T-cell (primary cell): ENCODE results near the gene CDH13. TPM values are rescaled to one million over a fixed set of nuclear protein-coding genes. Genes with fewer than 3 reads are reported as not detected.

Experiments
- ATAC-seq, 4 experiments: fragments of 200-7000 bp in 3 of 4; fragments of 150-1000 bp in 1 of 4; cut with Tn5 transposase; replicated peaks in 1 of 4; 1 replicate in 3 of 4; 2 replicates in 1 of 4; pipeline ENCODE4 v1.10.0; 2021; ENCODE audit warnings: moderate library complexity in 3 of 4, mild to moderate bottlenecking in 2 of 4, moderate number of reproducible peaks in 1 of 4
- CTCF ChIA-PET, 2 donors: fragments of 300-600 bp; sonication (Branson Sonifier 250); formaldehyde crosslinking; loops; one replicate each; lab custom pipeline; 2022; ENCODE audit warnings: antibody characterized with exemption in 2 of 2; lab: Charles Lee
- POLR2A ChIA-PET, 2 donors: fragments of 300-600 bp; sonication (Branson Sonifier 250); formaldehyde crosslinking; loops; one replicate each; lab custom pipeline; 2022; ENCODE audit warnings: antibody characterized with exemption in 2 of 2; lab: Charles Lee
- DNase-seq, 35 experiments: peaks; one replicate each; pipeline versions ENCODE4 v3.0.0 to v3.0.0-alpha.2; 2013 to 2023
- H3K27ac ChIP-seq: one replicate; pipeline ENCODE4 v1.5.1; 2013; ENCODE audit warnings: low read length
- H3K27me3 ChIP-seq, 2 experiments: replicated peaks in 1 of 2; 1 replicate in 1 of 2; 2 replicates in 1 of 2; pipeline versions ENCODE4 v1.6.1 to v1.7.0; 2013; ENCODE audit warnings: low read length in 1 of 2, mixed read lengths in 1 of 2; ENCODE audit not compliant: control insufficient read depth in 2 of 2, insufficient read depth in 2 of 2; ENCODE audit errors: extremely low read depth in 1 of 2
- H3K36me3 ChIP-seq, 2 donors: 1 replicate in 1 of 2; 2 replicates in 1 of 2; pipeline versions ENCODE4 v1.6.1 to v1.7.0; 2013; ENCODE audit warnings: low read length in 1 of 2; ENCODE audit not compliant: control insufficient read depth in 2 of 2, insufficient read depth in 1 of 2; ENCODE audit errors: extremely low read depth in 1 of 2
- H3K4me1 ChIP-seq, 2 experiments: 1 replicate in 1 of 2; 2 replicates in 1 of 2; pipeline versions ENCODE4 v1.6.1 to v1.7.0; 2013; ENCODE audit warnings: low read length in 2 of 2, mixed read lengths in 1 of 2; ENCODE audit not compliant: insufficient read depth in 2 of 2, control insufficient read depth in 1 of 2; ENCODE audit errors: extremely low read depth in 1 of 2
- H3K4me3 ChIP-seq, 2 donors: 1 replicate in 1 of 2; 2 replicates in 1 of 2; pipeline versions ENCODE4 v1.5.1 to v1.7.0; 2013; ENCODE audit warnings: mild to moderate bottlenecking in 2 of 2, low read length in 1 of 2, moderate library complexity in 1 of 2; ENCODE audit not compliant: control insufficient read depth in 1 of 2; ENCODE audit errors: extremely low read depth in 1 of 2
- H3K9me3 ChIP-seq: 2 replicates; pipeline ENCODE4 v1.7.0; 2013
- H3K27ac Mint-ChIP-seq, 2 donors: one replicate each; pipeline ENCODE4 v1.8.0; 2020 to 2021; ENCODE audit warnings: mild to moderate bottlenecking in 2 of 2, mixed read lengths in 2 of 2
- H3K27me3 Mint-ChIP-seq, 2 donors: one replicate each; pipeline ENCODE4 v1.8.0; 2021 to 2022; ENCODE audit warnings: mixed read lengths in 2 of 2
- H3K36me3 Mint-ChIP-seq: one replicate; pipeline ENCODE4 v1.8.0; 2021; ENCODE audit warnings: mixed read lengths
- H3K4me1 Mint-ChIP-seq, 3 donors: one replicate each; pipeline ENCODE4 v1.8.0; 2020 to 2022; ENCODE audit warnings: mixed read lengths in 3 of 3, mild to moderate bottlenecking in 1 of 3
- H3K4me3 Mint-ChIP-seq, 3 donors: one replicate each; pipeline ENCODE4 v1.8.0; 2020 to 2022; ENCODE audit warnings: mild to moderate bottlenecking in 3 of 3, mixed read lengths in 3 of 3, moderate library complexity in 3 of 3
- H3K9me3 Mint-ChIP-seq, 3 donors: one replicate each; pipeline ENCODE4 v1.8.0; 2020 to 2022; ENCODE audit warnings: mixed read lengths in 3 of 3
- WGBS: methylation state at CpG from one replicate; pipeline ENCODE4 v1.1.5; 2013; ENCODE audit warnings: missing lambda C conversion rate; ENCODE audit not compliant: insufficient coverage; 5-methylcytosine and 5-hydroxymethylcytosine counted together
- total RNA-seq, 35 experiments: library from RNA in 6 of 35; stranded (reverse) in 6 of 35; fragments of 120-200 nt in 1 of 35; gene quantifications; one replicate each; pipeline versions ENCODE4 v1.2.1 to v1.2.4 and lab custom pipeline; 2013 to 2026

CDH13 gene
- total RNA-seq, 5 donors from 2014 or later (not counting 1 experiment from before 2014, with no cell fraction given): not detected

DNA sequence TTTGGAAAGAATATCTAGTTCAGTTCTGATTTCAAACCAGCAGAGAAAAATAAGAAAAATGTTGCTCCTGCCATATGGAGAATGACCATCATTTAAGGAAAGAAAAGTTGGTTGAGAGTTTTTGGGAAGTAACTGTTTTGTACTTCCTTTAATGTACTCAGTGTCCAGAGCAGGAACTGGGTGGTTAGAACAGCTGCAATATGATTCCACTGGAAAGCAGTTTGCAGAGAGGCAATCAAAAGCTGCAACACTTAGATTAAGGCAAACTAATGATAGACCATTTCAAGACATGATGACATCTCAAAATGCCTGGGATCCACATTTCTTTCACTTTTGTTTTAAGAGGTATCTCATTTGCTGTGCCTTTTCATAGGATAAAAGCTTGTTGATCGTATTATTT is 867.7 kb downstream of the CDH13 start:
- Histone ChIP-seq H3K9me3 (no peaks in the 10 kb centered on the region), H3K27me3 (no peaks in the 10 kb centered on the region), H3K36me3 (no peaks in the 10 kb centered on the region), H3K4me1 (no peaks in the 10 kb centered on the region), H3K27ac (no peak overlapping the region), H3K4me3 (no peak overlapping the region)
- no peak overlapping the region for H3K27ac Mint-ChIP-seq
- no peaks in the 10 kb centered on the region for H3K27me3 Mint-ChIP-seq
- POLR2A ChIA-PET: interaction anchor here in 1 of 2 donors (0.6 kb wide), 1 partner anchor 10 kb away, joined by 3 read pairs; no protein-coding TSS in a partner anchor
- H3K36me3 Mint-ChIP-seq: no peaks in the 10 kb centered on the region
- H3K9me3 Mint-ChIP-seq: peaks cover 4 to 10% (median 7%) of the 10 kb centered on the region in 3 donors
- DNase-seq (no peak), ATAC-seq (no peak)
- no peaks in the 10 kb centered on the region for H3K4me1 Mint-ChIP-seq
- no CpG with 5 or more reads among the region's 1 CpG for WGBS
- no peak overlapping the region for H3K4me3 Mint-ChIP-seq
- CTCF ChIA-PET: no interaction called here

DNA sequence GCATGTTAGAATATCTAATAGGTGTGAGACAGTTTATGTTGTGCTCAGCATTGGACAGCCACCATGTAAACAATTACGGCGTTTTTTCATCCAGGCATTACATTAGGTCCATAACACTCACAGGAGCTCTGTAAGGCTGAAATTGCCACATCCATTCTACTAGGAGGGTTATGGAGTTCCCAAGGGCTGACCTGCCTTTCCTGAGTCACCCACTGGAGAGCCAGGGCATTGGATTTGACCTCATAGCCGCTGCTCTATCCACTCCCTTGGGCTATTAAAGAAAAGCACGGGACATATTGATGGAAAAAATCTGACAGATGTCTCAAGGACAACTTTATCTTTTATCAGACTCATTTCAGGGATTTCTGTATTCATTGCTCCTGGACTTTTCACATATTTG is 874.7 kb downstream of the CDH13 start:
- 20% methylated on average over 1 of the region's 4 CpGs for WGBS
- CTCF ChIA-PET: no interaction called here
- no peak overlapping the region for H3K27ac Mint-ChIP-seq

DNA sequence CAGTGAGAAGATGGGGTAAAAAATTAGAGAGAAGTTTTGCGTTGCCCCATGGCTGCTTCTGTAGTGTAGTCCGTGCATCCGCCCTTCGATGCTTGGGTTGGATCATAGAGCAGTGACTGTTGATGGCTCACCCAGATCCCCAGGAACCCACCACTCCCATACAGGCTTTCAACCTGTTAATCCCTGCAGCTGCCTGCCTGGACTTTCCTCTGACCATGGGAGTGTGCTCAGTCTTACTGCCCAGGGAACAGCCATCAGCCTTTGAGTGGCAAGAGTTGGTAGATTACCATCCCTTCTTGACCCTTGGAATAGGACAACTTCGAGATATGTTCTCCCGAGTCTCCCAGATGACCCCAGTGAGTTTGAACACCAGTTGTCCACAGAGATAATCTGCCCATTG is 881.5 kb downstream of the CDH13 start:
- no peaks in the 10 kb centered on the region for H3K36me3 Mint-ChIP-seq
- H3K4me3 ChIP-seq: no peak overlapping the region
- WGBS: 96% methylated on average over 2 of the region's 6 CpGs
- no peak overlapping the region for H3K4me3 Mint-ChIP-seq
- no peak for ATAC-seq
- CTCF ChIA-PET: no interaction called here
- POLR2A ChIA-PET: no interaction called here
- DNase-seq: no peak
- no peaks in the 10 kb centered on the region for H3K4me1 Mint-ChIP-seq
- no peak overlapping the region for H3K27ac ChIP-seq
- H3K27me3 Mint-ChIP-seq: peaks cover 0 to 3% of the 10 kb centered on the region in 2 donors
- H3K9me3 Mint-ChIP-seq: peaks cover 0 to 4% (median under 1%) of the 10 kb centered on the region in 3 donors
- H3K27ac Mint-ChIP-seq: no peak overlapping the region
- H3K27me3 ChIP-seq: peaks cover 0 to 5% of the 10 kb centered on the region in 2 experiments
- H3K4me1 ChIP-seq: no peaks in the 10 kb centered on the region
- H3K36me3 ChIP-seq: no peaks in the 10 kb centered on the region
- no peaks in the 10 kb centered on the region for H3K9me3 ChIP-seq

More for the DNA sequence above, 874.7 kb downstream of the CDH13 start:
- Histone ChIP-seq H3K27me3 (no peaks in the 10 kb centered on the region), H3K9me3 (no peaks in the 10 kb centered on the region), H3K4me1 (no peaks in the 10 kb centered on the region), H3K36me3 (no peaks in the 10 kb centered on the region), H3K27ac (no peak overlapping the region), H3K4me3 (no peak overlapping the region)
- DNase-seq (no peak), ATAC-seq (no peak)
- no peaks in the 10 kb centered on the region for H3K36me3 Mint-ChIP-seq
- no peak overlapping the region for H3K4me3 Mint-ChIP-seq
- POLR2A ChIA-PET: no interaction called here
- peaks cover 5 to 11% (median 6%) of the 10 kb centered on the region in 3 donors for H3K9me3 Mint-ChIP-seq
- H3K4me1 Mint-ChIP-seq: no peaks in the 10 kb centered on the region
- H3K27me3 Mint-ChIP-seq: peaks cover 0 to 4% of the 10 kb centered on the region in 2 donors

DNA sequence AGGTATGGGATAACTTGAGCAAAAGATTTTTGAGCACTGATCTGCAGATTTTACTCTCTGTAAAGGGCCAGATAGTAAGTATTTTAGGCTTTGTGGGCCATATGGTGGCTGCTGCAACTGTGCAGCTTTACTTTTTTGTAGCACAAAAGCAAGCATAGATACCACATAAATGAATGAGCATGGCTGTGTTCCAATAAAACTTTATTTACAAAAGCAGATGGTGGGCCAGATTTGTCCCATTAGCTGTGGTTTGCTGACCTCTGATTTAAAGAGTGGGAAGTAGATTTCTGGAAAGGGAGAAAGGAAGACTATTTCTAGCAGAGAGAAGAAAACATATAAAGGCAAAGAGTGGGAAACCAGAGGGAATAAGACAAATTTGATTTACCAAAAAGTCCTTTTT is 882.5 kb downstream of the CDH13 start:
- CTCF ChIA-PET: no interaction called here
- Histone ChIP-seq H3K27ac (no peak overlapping the region), H3K36me3 (no peaks in the 10 kb centered on the region), H3K4me1 (no peaks in the 10 kb centered on the region), H3K4me3 (no peak overlapping the region), H3K9me3 (no peaks in the 10 kb centered on the region), H3K27me3 (peaks cover 0 to 5% of the 10 kb centered on the region in 2 experiments)
- H3K4me3 Mint-ChIP-seq: no peak overlapping the region
- POLR2A ChIA-PET: no interaction called here
- H3K27me3 Mint-ChIP-seq: peaks cover 0 to 3% of the 10 kb centered on the region in 2 donors
- no peaks in the 10 kb centered on the region for H3K4me1 Mint-ChIP-seq
- no peaks in the 10 kb centered on the region for H3K36me3 Mint-ChIP-seq
- no peak for DNase-seq
- H3K9me3 Mint-ChIP-seq: peaks cover 0 to 4% (median 2%) of the 10 kb centered on the region in 3 donors
- H3K27ac Mint-ChIP-seq: no peak overlapping the region
- no peak for ATAC-seq

DNA sequence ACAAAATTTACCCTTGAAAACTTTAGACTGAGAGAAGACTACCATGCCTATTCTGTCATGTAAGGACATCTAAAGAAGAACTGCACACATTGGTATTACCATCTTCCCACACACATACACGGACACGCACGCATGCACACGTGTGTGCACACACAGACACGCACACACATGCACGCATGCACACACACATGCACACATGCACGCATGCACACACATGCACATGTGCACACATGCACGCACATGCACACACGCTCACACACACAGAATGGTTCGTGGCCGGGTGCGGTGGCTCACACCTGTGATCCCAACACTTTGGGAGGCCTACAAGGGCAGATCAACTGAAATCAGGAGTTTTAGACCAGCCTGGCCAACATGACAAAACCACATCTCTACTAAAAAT is 884.1 kb downstream of the CDH13 start:
- ATAC-seq (no peak), DNase-seq (no peak)
- Mint-ChIP-seq H3K36me3 (no peaks in the 10 kb centered on the region), H3K27ac (no peak overlapping the region), H3K27me3 (peaks cover 0 to 3% of the 10 kb centered on the region in 2 donors), H3K4me1 (no peaks in the 10 kb centered on the region), H3K9me3 (peaks cover 0 to 4% (median 2%) of the 10 kb centered on the region in 3 donors), H3K4me3 (no peak overlapping the region)
- H3K4me3 ChIP-seq: no peak overlapping the region
- H3K4me1 ChIP-seq: no peaks in the 10 kb centered on the region
- H3K27ac ChIP-seq: no peak overlapping the region
- ChIA-PET POLR2A (no interaction called here), CTCF (no interaction called here)
- no peaks in the 10 kb centered on the region for H3K36me3 ChIP-seq
- H3K9me3 ChIP-seq: no peaks in the 10 kb centered on the region
- 89% methylated on average over 12 of the region's 12 CpGs for whole genome bisulfite sequencing
- peaks cover 0 to 5% of the 10 kb centered on the region in 2 experiments for H3K27me3 ChIP-seq

DNA sequence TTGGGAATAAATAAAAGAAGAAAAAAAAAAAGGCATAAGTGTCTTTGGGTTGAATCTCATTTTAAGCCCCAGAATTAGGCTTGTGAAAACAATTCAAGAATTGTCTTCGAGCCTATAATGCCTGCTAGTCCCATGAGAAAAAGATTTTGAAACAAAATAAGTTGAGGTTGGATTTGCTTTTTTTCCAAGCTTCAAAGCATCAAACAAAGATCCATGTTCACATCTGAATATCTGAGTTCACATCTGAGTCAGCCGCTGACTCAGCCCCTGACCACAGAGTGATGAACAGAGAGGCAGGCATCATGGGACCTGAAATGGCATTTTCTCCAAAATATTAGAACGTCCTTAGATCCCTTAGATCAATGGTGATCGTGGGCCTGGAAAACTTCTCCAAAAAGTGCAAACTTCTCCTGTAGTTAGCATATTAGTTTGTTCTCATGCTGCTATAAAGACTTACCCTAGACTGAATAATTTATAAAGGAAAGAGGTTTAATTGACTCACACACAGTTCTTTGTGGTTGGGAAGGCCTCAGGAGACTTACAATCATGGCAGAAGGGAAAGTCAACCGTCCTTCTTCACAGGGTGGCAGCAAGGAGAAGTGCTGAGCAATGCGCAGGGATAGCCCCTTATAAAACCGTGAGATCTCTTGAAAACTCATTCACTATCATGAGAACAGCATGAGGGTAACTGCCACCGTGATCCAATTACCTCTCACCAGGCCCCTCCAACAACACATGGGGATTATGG is 886.4 kb downstream of the CDH13 start:
- H3K9me3 Mint-ChIP-seq: peaks cover 4 to 18% (median 8%) of the 10 kb centered on the region in 3 donors
- H3K4me1 ChIP-seq: no peaks in the 10 kb centered on the region
- H3K27me3 ChIP-seq: peaks cover 0 to 5% of the 10 kb centered on the region in 2 experiments
- no peak overlapping the region for H3K27ac Mint-ChIP-seq
- no peaks in the 10 kb centered on the region for H3K9me3 ChIP-seq
- no peaks in the 10 kb centered on the region for H3K27me3 Mint-ChIP-seq
- ChIA-PET CTCF (no interaction called here), POLR2A (no interaction called here)
- H3K36me3 Mint-ChIP-seq: no peaks in the 10 kb centered on the region
- H3K4me3 Mint-ChIP-seq: no peak overlapping the region
- no peaks in the 10 kb centered on the region for H3K4me1 Mint-ChIP-seq
- DNase-seq: no peak
- WGBS: 67% methylated on average over 1 of the region's 8 CpGs
- no peak for ATAC-seq
- H3K27ac ChIP-seq: no peak overlapping the region
- H3K4me3 ChIP-seq: no peak overlapping the region
- no peaks in the 10 kb centered on the region for H3K36me3 ChIP-seq
